Kidney (tissue), 14 donors: ENCODE measurements around the gene A3GALT2. TPM values are rescaled to one million over a fixed set of nuclear protein-coding genes. Genes with fewer than 3 reads are reported as not detected.

Experiments
- DNase-seq, 5 donors: peaks; one replicate each; pipeline ENCODE4 v3.0.0-alpha.2; 2013 to 2020
- FAIRE-seq: peaks from 2 replicates; lab custom pipeline; 2012; peaks lifted over from hg19 to GRCh38; lab: Jason Lieb, UNC
- H3K27ac ChIP-seq, 2 donors: one replicate each; pipeline ENCODE4 v1.7.0; 2013; ENCODE audit warnings: low read depth in 2 of 2, low read length in 2 of 2, inconsistent platforms in 1 of 2
- H3K27me3 ChIP-seq: one replicate; pipeline ENCODE4 v1.7.1; 2013; ENCODE audit warnings: low read length, inconsistent platforms; ENCODE audit not compliant: control insufficient read depth, insufficient read depth
- H3K36me3 ChIP-seq, 3 donors: one replicate each; pipeline versions ENCODE4 v1.7.0 to v1.7.1; 2013; ENCODE audit warnings: low read length in 3 of 3, control low read depth in 1 of 3, inconsistent platforms in 1 of 3; ENCODE audit not compliant: insufficient read depth in 3 of 3, control insufficient read depth in 2 of 3
- H3K4me1 ChIP-seq, 3 donors: one replicate each; pipeline versions ENCODE4 v1.7.0 to v1.7.1; 2013; ENCODE audit warnings: low read length in 3 of 3, inconsistent platforms in 1 of 3, low read depth in 1 of 3; ENCODE audit not compliant: control insufficient read depth in 2 of 3, insufficient read depth in 2 of 3
- H3K4me3 ChIP-seq, 3 donors: one replicate each; pipeline versions ENCODE4 v1.7.0 to v1.8.1; 2013; ENCODE audit warnings: low read length in 3 of 3, control low read depth in 1 of 3, inconsistent platforms in 1 of 3
- H3K9ac ChIP-seq, 3 donors: one replicate each; pipeline versions ENCODE4 v1.7.0 to v1.7.1; 2013; ENCODE audit warnings: low read length in 3 of 3, control low read depth in 1 of 3, inconsistent platforms in 1 of 3
- H3K9me3 ChIP-seq, 3 donors: one replicate each; pipeline versions ENCODE4 v1.7.0 to v1.7.1; 2013; ENCODE audit warnings: low read length in 3 of 3, control low read depth in 1 of 3, inconsistent platforms in 1 of 3; ENCODE audit not compliant: control insufficient read depth in 2 of 3, insufficient read depth in 1 of 3
- intact Hi-C: fragments of 100-400 bp; cut with DNase I; formaldehyde crosslinking; loops from one replicate; pipeline ENCODE4 v1.11.1; 2022
- polyA plus RNA-seq: library from polyadenylated mRNA; stranded (reverse); fragments of 350-450 nt; fragmentation: Illumina TruSeq; extraction: RNeasy Lipid Tissue Mini Kit (QIAGEN cat#74804); gene quantifications from one replicate; pipeline ENCODE4 v1.2.3, GENCODE V29; 2014; ENCODE audit warnings: low read depth, low replicate concordance; ENCODE audit not compliant: insufficient read depth
- total RNA-seq: library from RNA; stranded (reverse); fragmentation: NEBNext Ultra II Directional; extraction: Animal tissue kit (Norgen Biotek cat#: 25700); gene quantifications from one replicate; pipeline ENCODE4 v1.2.1, GENCODE V29; 2021
- TF ChIP-seq, protein P1 (sequence below): IDR thresholded peaks from 3 replicates; pipeline ENCODE4 v1.5.1; 2012; ENCODE audit warnings: mild to moderate bottlenecking, moderate library complexity, borderline replicate concordance; ENCODE audit not compliant: insufficient read depth; ENCODE audit errors: extremely low read depth
- donor health status: control.
- donor health status: control.
- donor health status: control.
- donor health status: control.
- donor health status: control.
- donor health status: DM: yes; HTN: yes; CAD: no.
- donor health status: Normal renal cell carcinoma (clear cell type).

The A3GALT2 gene
- total and polyA plus RNA-seq, 2 donors from 2014 or later: not detected

DNA sequence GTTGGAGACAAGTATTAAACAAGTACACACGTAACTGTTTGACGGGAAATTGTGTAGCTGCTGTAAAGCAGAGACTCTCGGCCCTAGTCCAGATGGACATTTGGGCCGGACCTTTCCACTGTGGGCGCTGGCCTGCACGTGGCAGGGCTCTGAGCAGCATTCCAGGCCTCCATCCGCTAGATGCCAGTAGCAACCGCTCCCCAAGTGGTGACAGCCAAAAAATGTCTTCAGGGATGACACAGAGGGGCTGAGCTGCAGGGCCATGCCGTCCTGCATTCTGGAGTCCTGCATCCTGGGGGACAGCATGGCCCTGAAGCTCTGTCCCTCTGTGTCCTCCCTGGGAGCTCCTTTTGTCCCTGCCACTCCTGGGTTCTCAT, 24.8 kb downstream of the A3GALT2 start:
- H3K9me3 ChIP-seq: no peaks in the 10 kb centered on the region
- no peak overlapping the region for H3K4me3 ChIP-seq
- intact Hi-C loops: loop anchor here (5.0 kb wide), 1 partner anchor 71 kb away; no protein-coding TSS in a partner anchor
- H3K27me3 ChIP-seq: no peaks in the 10 kb centered on the region
- TF ChIP-seq, protein P1, sequence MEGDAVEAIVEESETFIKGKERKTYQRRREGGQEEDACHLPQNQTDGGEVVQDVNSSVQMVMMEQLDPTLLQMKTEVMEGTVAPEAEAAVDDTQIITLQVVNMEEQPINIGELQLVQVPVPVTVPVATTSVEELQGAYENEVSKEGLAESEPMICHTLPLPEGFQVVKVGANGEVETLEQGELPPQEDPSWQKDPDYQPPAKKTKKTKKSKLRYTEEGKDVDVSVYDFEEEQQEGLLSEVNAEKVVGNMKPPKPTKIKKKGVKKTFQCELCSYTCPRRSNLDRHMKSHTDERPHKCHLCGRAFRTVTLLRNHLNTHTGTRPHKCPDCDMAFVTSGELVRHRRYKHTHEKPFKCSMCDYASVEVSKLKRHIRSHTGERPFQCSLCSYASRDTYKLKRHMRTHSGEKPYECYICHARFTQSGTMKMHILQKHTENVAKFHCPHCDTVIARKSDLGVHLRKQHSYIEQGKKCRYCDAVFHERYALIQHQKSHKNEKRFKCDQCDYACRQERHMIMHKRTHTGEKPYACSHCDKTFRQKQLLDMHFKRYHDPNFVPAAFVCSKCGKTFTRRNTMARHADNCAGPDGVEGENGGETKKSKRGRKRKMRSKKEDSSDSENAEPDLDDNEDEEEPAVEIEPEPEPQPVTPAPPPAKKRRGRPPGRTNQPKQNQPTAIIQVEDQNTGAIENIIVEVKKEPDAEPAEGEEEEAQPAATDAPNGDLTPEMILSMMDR: peak; percentile 13
- no peak overlapping the region for H3K27ac ChIP-seq
- peak overlapping the region in 1 of 3 donors; percentile 13 for H3K9ac ChIP-seq
- DNase-seq (peak in 1 of 5 donors; percentile 86), FAIRE-seq (no peak)
- H3K4me1 ChIP-seq: peaks cover 0 to 10% (median 6%) of the 10 kb centered on the region in 3 donors
- peaks cover 8 to 33% (median 12%) of the 10 kb centered on the region in 3 donors for H3K36me3 ChIP-seq

DNA sequence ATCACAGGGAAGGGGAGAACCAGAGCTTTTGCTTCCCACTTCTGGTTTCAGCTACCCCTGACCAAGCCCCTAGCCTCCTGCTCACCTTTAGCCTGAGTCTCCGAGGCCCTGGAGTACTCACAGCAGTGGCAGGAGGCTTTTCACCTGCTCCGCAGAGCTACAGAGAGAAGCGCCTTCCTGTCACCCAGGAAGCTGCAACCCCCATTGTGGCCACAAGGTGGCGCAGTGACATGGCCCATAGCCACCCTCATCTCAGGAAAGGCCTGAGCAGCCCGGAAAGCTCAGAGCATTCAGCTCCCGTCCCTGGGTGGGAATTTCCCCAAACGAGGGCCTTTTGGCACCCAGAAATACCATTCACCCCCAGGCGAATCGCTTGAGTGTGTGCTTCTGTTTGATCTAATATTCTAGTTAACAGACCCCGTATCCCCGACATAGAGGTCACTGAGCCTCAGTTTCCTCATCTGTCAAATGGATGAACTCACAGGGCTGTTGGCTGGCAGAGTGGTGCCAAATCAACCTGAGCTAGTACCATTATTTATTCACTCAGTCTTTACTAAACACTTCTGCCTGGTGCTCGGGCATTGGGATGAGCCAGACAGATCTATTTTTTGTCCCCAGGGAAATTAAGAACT, 25.3 kb downstream of the A3GALT2 start:
- TF ChIP-seq, protein P1: peak; percentile 97
- no peaks in the 10 kb centered on the region for H3K27me3 ChIP-seq
- H3K9me3 ChIP-seq: no peaks in the 10 kb centered on the region
- intact Hi-C loops: loop anchor here (5.0 kb wide), 1 partner anchor 72 kb away; no protein-coding TSS in a partner anchor
- peaks cover 8 to 33% (median 12%) of the 10 kb centered on the region in 3 donors for H3K36me3 ChIP-seq
- H3K9ac ChIP-seq: peak overlapping the region in 1 of 3 donors; percentile 13
- no peak overlapping the region for H3K4me3 ChIP-seq
- peaks cover 0 to 6% (median 2%) of the 10 kb centered on the region in 3 donors for H3K4me1 ChIP-seq
- no peak for FAIRE-seq
- peak; percentile 89 to 93 (median 90) for DNase-seq
- H3K27ac ChIP-seq: no peak overlapping the region

- TF ChIP-seq, protein P1: no peak
- Histone ChIP-seq H3K4me3 (no peak overlapping the region), H3K9me3 (no peaks in the 10 kb centered on the region), H3K4me1 (peaks cover 0 to 6% (median 0%) of the 10 kb centered on the region in 3 donors), H3K9ac (no peak overlapping the region), H3K27me3 (no peaks in the 10 kb centered on the region), H3K36me3 (peaks cover 8 to 33% (median 12%) of the 10 kb centered on the region in 3 donors), H3K27ac (no peak overlapping the region)
- FAIRE-seq (no peak), DNase-seq (peak in 1 of 5 donors; percentile 70)
- intact Hi-C loops: loop anchor here (5.0 kb wide), 1 partner anchor 72 kb away; no protein-coding TSS in a partner anchor
Observed at GRCh38 chr1:33295023-33295422, 25.9 kb downstream of the A3GALT2 start.
